NCI-H82 (cell line): ENCODE data around the gene RESP18.
"Not testable (repeated sequence)": the region's sequence is repeated elsewhere in the genome, so short reads cannot be mapped to it uniquely, and the experiment has no call there.

Source experiments
- DNase-seq: peaks from one replicate; lab custom pipeline; 2025; lab: John Stamatoyannopoulos, UW

RESP18 gene

GRCh38 chr2:219292616-219293015 lies 39.9 kb downstream of the RESP18 start:
- no peak for DNase-seq

DNA sequence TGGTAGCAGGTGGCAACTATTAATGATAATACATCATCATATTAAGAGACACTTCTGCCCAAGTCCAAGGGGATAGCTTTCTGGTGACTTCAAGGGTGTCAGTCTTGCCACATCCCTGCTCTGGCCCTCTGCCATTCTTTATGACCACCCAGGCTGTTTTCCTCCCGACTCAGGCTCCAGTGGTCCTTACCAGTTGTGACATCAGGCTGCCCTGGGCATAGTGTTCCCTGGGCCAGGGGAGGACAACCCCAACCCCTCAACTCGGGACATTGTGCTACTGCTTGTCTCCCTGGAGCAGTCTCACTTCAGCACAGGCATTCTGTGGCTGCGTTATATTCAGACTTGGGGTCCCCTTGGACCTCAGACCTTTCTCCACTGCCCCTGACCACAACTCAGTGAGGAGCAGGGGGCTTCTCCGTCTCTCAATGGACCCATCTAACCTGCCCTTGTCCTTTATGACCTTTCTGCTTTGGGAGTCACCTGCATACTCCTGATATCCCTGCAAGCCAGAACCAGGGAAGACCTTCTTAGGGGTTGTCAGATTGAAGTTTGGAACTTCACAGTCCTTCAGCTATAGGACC lies 40.5 kb downstream of the RESP18 start:
- DNase-seq: no peak

DNA sequence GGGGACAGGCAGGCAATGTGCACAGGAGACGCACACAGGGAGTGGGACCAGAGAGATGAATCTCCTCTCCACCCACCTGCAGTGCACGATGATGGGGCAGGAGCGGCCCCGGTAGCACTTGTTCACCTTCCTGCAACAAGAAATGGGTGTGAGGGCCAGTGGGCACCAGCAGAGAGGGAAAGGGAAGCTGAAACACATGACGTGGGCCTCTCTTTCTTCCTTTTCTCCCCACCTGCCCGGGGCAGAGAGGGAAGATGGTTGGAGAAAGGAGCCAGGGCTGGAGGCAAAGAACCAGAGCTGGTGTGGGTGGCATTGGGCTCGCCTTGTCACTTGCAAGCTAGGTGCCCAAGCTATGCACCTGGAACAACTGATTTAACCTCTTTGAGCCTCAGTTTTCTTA lies 41.1 kb downstream of the RESP18 start:
- no peak for DNase-seq

DNA sequence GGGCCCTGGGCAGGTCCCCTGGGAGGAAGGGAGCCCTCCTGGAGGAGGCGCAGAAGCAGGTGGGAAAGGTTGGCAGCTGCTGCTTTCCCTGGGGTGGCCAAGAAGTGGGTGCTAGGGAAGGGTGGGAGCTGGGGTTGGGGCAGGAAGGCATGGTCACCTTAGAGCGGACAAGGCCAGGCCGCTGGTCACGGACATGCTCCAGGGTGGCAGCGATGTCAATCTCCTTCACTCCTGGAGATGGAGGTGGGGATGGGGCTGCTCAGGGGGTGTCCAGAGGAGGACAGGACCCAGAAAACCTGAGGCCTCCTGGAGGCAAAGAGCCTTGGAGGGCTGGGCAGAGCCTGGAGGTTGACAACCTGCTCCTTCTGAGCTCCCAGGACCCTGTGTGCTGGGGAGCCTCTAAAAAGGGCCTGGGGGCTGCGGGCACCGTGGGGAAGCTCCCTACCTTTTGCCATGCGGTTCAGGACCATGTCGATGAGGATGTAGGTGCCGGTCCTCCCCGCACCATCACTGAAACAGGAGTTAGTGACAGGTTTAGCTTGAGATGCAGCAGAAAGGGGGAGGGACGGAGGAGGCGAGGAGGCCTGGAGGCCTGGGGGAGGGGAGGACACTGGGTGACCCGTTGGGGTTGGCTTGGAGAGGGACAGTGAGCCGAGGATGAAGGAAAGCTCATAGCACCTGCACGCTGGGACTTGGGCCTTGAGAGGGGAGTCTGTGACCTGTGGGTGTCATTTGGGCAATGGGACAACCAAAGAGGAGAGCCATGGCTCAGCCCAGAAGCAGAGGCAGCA lies 42.0 kb downstream of the RESP18 start:
- no peak for DNase-seq

DNA sequence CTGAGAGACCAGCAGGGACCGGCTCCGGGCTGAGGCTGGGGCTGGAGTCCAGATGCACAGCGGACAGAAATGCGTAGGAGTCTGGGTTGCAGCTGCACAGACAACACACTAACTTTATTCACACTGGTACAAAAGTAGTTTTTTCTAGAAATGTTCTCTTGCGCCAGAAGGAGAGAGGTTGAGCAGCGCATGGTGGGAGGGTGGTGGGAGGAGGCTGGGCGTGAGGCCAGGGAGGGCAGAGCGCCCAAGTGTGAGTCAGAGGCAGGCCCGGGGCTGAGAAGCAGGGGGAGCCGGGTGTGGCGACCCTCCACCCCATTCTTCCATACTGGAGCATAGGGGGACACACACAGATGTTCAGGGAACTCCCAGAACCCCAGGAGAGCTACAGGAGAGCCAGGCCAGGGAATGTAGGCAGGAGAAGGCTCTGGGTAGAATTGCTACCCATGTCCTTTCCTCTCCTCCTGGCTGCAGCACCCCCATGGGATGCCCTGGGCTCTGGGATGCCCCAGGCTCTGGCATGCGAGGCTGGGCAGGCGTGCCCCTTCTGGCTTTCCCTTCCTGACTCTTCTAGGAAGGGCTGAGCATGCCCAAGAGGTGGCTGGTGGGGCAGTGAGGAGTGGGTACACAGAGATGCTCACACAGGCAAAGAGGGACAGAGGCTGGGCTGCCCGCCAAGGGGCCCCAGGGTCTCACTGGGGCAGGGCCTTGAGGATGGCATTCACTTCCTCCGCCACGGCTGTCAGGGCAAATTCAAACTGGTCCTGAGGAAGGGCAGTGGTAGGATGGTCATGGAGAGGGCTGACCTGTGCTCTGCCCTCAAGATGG lies 42.8 kb downstream of the RESP18 start:
- no peak for DNase-seq

DNA sequence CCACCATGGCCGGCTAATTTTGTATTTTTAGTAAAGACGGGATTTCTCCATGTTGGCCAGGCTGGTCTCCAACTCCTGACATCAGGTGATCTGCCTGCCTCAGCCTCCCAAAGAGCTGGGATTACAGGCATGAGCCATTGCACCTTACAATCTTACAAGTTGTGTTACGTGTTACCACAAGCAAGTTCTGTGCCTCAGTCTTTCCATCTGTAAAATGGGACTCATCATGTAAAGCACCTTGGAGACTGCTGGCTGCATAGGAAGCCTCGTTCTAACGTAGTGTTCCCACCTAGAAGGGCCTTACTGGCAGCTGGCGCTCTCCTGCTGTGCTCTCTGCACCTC lies 43.4 kb downstream of the RESP18 start:
- no peak for DNase-seq

- DNase-seq: no peak
Observed at GRCh38 chr2:219287580-219288265, 44.8 kb downstream of the RESP18 start.

DNA sequence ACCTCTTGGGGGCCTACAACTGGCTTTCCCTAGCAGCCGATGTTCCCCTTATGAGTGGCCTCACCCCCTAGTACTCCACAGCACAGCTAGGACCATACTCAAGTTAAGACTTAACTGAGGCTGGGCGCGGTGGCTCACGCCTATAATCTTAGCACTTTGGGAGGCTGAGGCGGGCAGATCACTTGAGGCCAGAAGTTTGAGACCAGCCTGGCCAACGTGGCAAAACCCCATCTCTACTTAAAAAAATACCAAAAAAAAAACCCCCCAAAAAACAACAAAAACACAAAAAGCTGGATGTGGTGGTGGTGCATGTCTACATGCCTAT lies 45.5 kb downstream of the RESP18 start:
- DNase-seq: not testable (repeated sequence)

GRCh38 chr2:219286436-219287115 lies 46.0 kb downstream of the RESP18 start:
- no peak for DNase-seq

GRCh38 chr2:219285894-219286425 lies 46.6 kb downstream of the RESP18 start:
- DNase-seq: peak; percentile 68

- DNase-seq: no peak
Observed at GRCh38 chr2:219285373-219285735, 47.2 kb downstream of the RESP18 start.

DNA sequence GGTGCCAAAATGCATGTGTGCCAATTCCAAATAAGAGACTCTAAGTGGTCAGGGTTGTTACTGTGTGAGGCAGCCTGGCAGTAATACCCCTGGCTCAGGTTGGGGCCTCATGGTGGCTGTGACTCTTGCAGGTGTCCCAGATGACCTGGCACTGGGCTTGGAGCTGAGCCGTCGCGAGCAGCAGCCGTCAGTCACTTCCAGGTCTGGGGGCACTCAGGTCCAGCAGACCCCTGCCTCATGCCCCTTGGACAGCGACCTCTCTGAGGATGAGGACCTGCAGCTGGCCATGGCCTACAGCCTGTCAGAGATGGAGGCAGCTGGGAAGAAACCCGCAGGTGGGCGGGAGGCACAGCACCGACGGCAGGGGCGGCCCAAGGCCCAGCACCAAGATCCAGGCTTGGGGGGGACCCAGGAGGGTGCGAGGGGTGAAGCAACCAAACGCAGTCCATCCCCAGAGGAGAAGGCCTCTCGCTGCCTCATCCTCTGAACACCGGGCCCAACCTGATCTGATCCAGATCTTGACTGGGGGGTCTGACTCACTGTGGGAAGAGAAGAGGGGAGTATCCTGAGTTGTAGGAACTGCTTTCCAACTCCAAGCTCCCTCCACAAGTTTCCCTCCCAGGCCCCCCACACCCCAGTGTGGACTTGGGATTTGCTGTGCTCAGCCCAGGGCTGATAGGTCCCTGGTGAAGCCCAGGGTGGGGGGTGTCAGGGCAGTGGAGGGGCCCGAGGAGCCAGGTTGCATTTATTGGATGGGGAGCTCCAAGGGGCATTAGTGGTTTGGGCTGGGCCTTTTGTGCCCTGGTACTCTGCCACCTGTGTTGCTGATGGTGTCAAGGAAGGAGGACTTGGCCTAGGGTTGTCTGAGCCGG lies 47.8 kb downstream of the RESP18 start:
- no peak for DNase-seq

- no peak for DNase-seq
Observed at GRCh38 chr2:219282943-219283581, 49.5 kb downstream of the RESP18 start.

DNA sequence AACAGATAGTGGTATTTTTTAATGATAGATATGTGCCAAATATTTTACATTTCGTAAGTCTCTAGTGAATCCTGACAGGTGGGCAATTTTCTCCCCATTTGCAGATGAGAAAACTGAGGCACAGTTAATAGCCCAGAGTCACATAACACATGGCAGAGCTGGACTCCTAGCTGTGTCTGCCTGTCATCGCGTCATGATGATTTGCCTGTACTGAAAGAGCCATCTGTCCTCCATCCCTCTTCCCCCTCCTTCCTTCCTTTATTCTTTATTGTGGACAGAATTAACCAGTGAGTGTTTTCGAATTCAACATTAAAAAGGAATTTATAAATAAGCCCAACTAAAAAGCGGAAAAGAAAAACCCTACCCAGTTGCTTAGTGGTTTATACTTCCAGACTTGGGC lies 50.2 kb downstream of the RESP18 start:
- DNase-seq: no peak

GRCh38 chr2:219281588-219281987 lies 51.0 kb downstream of the RESP18 start:
- DNase-seq: no peak

DNA sequence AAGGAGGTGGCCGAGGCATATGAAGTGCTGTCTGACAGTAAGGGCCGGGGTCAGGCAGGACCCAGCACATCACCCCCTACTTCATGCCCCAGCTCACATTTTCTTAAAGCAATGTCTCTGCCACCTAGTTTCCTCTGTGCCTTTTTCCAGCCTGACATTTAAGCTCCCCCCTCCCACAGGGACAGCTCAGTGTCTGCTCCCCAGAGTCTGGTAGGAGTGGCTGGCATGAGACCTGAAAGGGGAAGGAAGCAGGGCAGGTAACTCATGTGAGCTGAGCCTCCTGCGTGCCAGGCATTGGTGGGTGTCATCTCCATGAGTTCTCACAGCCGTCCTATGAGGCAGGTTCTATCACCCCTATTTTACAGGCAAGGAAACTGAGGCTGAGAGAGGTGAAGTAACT lies 51.9 kb downstream of the RESP18 start:
- no peak for DNase-seq

DNA sequence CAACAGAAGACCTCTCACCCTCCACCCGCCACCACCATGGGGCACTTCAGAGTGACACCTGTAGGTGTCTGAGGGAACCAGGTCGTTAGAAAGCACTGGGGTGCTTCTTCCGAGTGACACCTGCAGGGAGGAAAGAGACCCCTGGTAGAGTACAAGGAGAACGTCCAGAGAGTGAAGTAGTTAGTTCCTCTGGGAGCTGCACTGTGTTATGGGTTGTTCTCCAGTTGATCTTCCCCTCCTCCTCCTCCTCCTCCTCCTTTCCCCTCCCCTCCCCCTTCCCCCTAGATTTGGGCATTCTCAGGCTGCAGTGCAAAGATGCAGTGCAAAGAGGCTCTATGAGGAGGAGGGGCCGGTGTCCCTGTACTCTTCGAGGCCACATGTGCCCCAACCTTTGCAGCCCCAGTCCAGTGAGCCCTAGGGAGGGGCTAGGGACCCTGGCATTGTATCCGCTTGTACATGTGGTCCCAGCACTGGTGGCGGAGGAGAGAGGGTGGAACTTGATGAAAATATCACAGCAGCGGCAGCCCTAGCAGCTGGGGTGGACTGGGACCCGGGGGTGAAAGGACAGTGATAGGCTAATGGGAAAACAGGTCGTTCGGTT lies 52.5 kb downstream of the RESP18 start:
- DNase-seq: no peak

DNA sequence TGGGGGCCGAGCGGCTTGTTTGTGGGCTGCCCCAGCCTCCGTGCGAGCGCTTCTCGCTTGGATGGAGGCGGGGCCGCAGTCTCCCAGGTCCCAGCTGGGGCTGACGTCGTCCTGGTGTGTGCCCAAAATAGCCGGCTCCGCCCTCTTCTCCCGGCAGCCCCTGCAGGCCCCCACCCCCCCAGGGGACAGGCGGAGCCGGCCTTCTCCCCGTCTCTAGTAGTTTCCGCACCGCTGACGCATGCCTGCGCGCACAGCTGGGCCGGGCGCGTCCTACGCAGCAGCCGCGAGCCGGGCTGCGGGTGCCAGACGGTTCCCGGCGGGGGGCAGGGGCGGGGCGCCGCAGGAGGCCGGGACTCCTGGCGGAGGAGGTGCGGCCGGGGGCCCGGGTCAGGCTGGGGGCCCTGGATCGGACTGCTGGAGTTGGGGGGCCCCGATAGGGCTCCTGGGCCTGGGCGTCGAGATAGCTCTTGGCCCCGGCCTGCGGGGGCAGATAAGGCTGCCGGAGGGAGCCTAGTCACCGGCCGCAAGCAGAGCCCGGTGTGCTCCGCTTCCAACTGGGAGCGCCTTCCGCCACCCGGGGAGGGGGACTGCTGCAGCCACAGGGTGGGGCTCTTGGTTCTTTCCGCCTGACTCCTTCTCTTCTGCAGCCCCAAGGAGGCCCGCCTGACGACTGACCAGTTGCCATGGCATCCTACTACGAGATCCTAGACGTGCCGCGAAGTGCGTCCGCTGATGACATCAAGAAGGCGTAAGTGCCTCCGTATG lies 53.2 kb downstream of the RESP18 start, which contains the start of gene DNAJB2:
Gene DNAJB2, plus strand, starts transcription at position 216 of the 765 bp plus-strand sequence. Its CDS starts 468 bp downstream, at position 684.
- peak; percentile 99 for DNase-seq

- DNase-seq: no peak
Observed at GRCh38 chr2:219278655-219279150, 53.8 kb downstream of the RESP18 start.
